Stimulated activated CD4-positive, alpha-beta T cell treated with anti-CD3 and anti-CD28 coated beads, Interleukin-4, amount 100 ng/mL, for 24 hours (primary cell): Measurements from ENCODE around the gene CD109.
A peak's percentile ranks its signal among the peaks of the same experiment; 100 is the strongest.
"Not testable (repeated sequence)": the region's sequence is repeated elsewhere in the genome, so short reads cannot be mapped to it uniquely, and the experiment has no call there.

Experiments
- DNase-seq: peaks from one replicate; pipeline ENCODE4 v3.0.0-alpha.2; 2020

CD109 gene

GRCh38 chr6:73796881-73797280 is 100.9 kb downstream of the CD109 start:
- DNase-seq, result no peak

- no peak for DNase-seq
These were observed 101.9 kb downstream of the CD109 start for GRCh38 chr6:73797861-73798260.

- DNase-seq, result no peak
These were observed 102.6 kb downstream of the CD109 start for GRCh38 chr6:73798592-73798991.

GRCh38 chr6:73800997-73801396 is 105.0 kb downstream of the CD109 start:
- no peak for DNase-seq

- no peak for DNase-seq
These were observed 105.8 kb downstream of the CD109 start for GRCh38 chr6:73801652-73802268.

GRCh38 chr6:73802366-73802765 is 106.4 kb downstream of the CD109 start:
- no peak for DNase-seq

GRCh38 chr6:73803562-73804241 is 107.7 kb downstream of the CD109 start:
- DNase-seq, result no peak

- not testable (repeated sequence) for DNase-seq
These were observed 109.2 kb downstream of the CD109 start for GRCh38 chr6:73805221-73805620.

GRCh38 chr6:73805982-73806381 is 110.0 kb downstream of the CD109 start:
- not testable (repeated sequence) for DNase-seq

- no peak for DNase-seq
These were observed 115.7 kb downstream of the CD109 start for GRCh38 chr6:73811706-73812105.

GRCh38 chr6:73817253-73817652 is 121.2 kb downstream of the CD109 start:
- no peak for DNase-seq

GRCh38 chr6:73823046-73823735 is 127.2 kb downstream of the CD109 start:
- no peak for DNase-seq

GRCh38 chr6:73823832-73824231 is 127.8 kb downstream of the CD109 start:
- no peak for DNase-seq

GRCh38 chr6:73826571-73826970 is 130.6 kb downstream of the CD109 start:
- no peak for DNase-seq

GRCh38 chr6:73830119-73830518 is 134.1 kb downstream of the CD109 start:
- no peak for DNase-seq

GRCh38 chr6:73832313-73832712 is 136.3 kb downstream of the CD109 start:
- DNase-seq, result no peak

GRCh38 chr6:73844696-73845095 is 148.7 kb downstream of the CD109 start:
- not testable (repeated sequence) for DNase-seq

GRCh38 chr6:73851048-73851447 is 155.0 kb downstream of the CD109 start:
- DNase-seq, result not testable (repeated sequence)

GRCh38 chr6:73854998-73855718 is 159.2 kb downstream of the CD109 start:
- DNase-seq, result peak; percentile 24

- no peak for DNase-seq
These were observed 161.4 kb downstream of the CD109 start for GRCh38 chr6:73857341-73857890.

- no peak for DNase-seq
These were observed 162.4 kb downstream of the CD109 start for GRCh38 chr6:73858376-73858775.

- DNase-seq, result no peak
These were observed 164.3 kb downstream of the CD109 start for GRCh38 chr6:73860303-73860702.

- DNase-seq, result no peak
These were observed 170.3 kb downstream of the CD109 start for GRCh38 chr6:73866305-73866704.
